ENCODE data around the gene HBEGF. TPM values are rescaled to one million over a fixed set of nuclear protein-coding genes. Genes with fewer than 3 reads are reported as not detected.

HBEGF gene
- polyA plus RNA-seq, 3 donors, result 25.2 to 548 (median 31.6) TPM

- H3K4me1 Mint-ChIP-seq, result peaks cover 32% of the 10 kb centered on the region
These were observed 33.6 kb downstream of the HBEGF start for GRCh38 chr5:140312791-140313189.

GRCh38 chr5:140312067-140312790, 34.2 kb downstream of the HBEGF start:
- Histone ChIP-seq H3K27me3 (ENCODE audit: control insufficient read depth in 2 of 2, insufficient read depth in 2 of 2, low read length in 2 of 2) (no peaks in the 10 kb centered on the region), H3K36me3 (replicated peaks in 1 of 2; ENCODE audit: control insufficient read depth in 1 of 2, insufficient read depth in 2 of 2, low read length in 2 of 2) (no peaks in the 10 kb centered on the region), H3K9ac (ENCODE audit: insufficient read depth, low read length, poor library complexity, severe bottlenecking) (no peak overlapping the region), H3K27ac (ENCODE audit: low read depth in 1 of 2, low read length in 2 of 2) (peak overlapping the region in 1 of 2 donors; percentile 46), H3K4me2 (replicated peaks; ENCODE audit: extremely low read depth, low read length, poor library complexity, severe bottlenecking) (peak overlapping the region; percentile 47), H2AFZ (ENCODE audit: insufficient read depth, low read depth, low read length, poor library complexity, severe bottlenecking) (no peak overlapping the region), H3K4me3 (replicated peaks in 1 of 3; ENCODE audit: low read depth in 2 of 3, low read length in 3 of 3) (peak overlapping the region in 1 of 3 experiments; percentile 22), H3K9me3 (replicated peaks in 1 of 2; ENCODE audit: control insufficient read depth in 1 of 2, insufficient read depth in 1 of 2, low read length in 2 of 2) (no peaks in the 10 kb centered on the region), H3K79me2 (ENCODE audit: insufficient read depth, low read length) (no peaks in the 10 kb centered on the region), H3K4me1 (ENCODE audit: control insufficient read depth in 1 of 2, insufficient read depth in 2 of 2, low read length in 2 of 2) (peaks cover 28 to 31% of the 10 kb centered on the region in 2 donors), H4K20me1 (ENCODE audit: insufficient read depth, low read length) (no peaks in the 10 kb centered on the region)
- peak; percentile 54 to 79 (median 71) for DNase-seq
- Mint-ChIP-seq H3K36me3 (peaks cover 0 to 3% of the 10 kb centered on the region in 2 donors), H3K27me3 (ENCODE audit: low read depth in 3 of 3) (peaks cover 0 to 2% (median 1%) of the 10 kb centered on the region in 3 donors), H3K4me3 (peak overlapping the region; percentile 57 to 71), H3K9me3 (no peaks in the 10 kb centered on the region), H3K4me1 (peaks cover 32% of the 10 kb centered on the region), H3K27ac (peak overlapping the region in 6 of 7 donors; percentile 24 to 86 (median 78))
- TF ChIP-seq CTCF (IDR thresholded peaks at IDR 0.05), result no peak
- intact Hi-C loops (cut with micrococcal nuclease), result loop anchor here in 1 of 2 donors (2.0 to 5.0 kb wide), 2 partner anchors 15 to 40 kb away; no protein-coding TSS in a partner anchor
- 8% methylated on average over 4 of the region's 4 CpGs for WGBS (ENCODE audit: insufficient coverage)

More at GRCh38 chr5:140312791-140313189, 33.6 kb downstream of the HBEGF start:
- peaks cover 28 to 31% of the 10 kb centered on the region in 2 donors for H3K4me1 ChIP-seq (ENCODE audit: control insufficient read depth in 1 of 2, insufficient read depth in 2 of 2, low read length in 2 of 2)
- no peak for TF ChIP-seq CTCF (IDR thresholded peaks at IDR 0.05)
- no peaks in the 10 kb centered on the region for H3K36me3 ChIP-seq (replicated peaks in 1 of 2; ENCODE audit: control insufficient read depth in 1 of 2, insufficient read depth in 2 of 2, low read length in 2 of 2)
- H3K4me3 ChIP-seq (replicated peaks in 1 of 3; ENCODE audit: low read depth in 2 of 3, low read length in 3 of 3), result no peak overlapping the region
- no peaks in the 10 kb centered on the region for H3K79me2 ChIP-seq (ENCODE audit: insufficient read depth, low read length)
- WGBS (ENCODE audit: insufficient coverage), result no CpG with 5 or more reads among the region's 7 CpGs
- no peaks in the 10 kb centered on the region for H4K20me1 ChIP-seq (ENCODE audit: insufficient read depth, low read length)
- no peaks in the 10 kb centered on the region for H3K27me3 ChIP-seq (ENCODE audit: control insufficient read depth in 2 of 2, insufficient read depth in 2 of 2, low read length in 2 of 2)
- H3K36me3 Mint-ChIP-seq, result peaks cover 0 to 3% of the 10 kb centered on the region in 2 donors
- no peak overlapping the region for H2AFZ ChIP-seq (ENCODE audit: insufficient read depth, low read depth, low read length, poor library complexity, severe bottlenecking)
- H3K4me2 ChIP-seq (replicated peaks; ENCODE audit: extremely low read depth, low read length, poor library complexity, severe bottlenecking), result no peak overlapping the region
- H3K27ac Mint-ChIP-seq, result peak overlapping the region in 4 of 7 donors; percentile 12 to 70 (median 26)
- intact Hi-C loops (cut with micrococcal nuclease), result loop anchor here in 1 of 2 donors (2.0 to 5.0 kb wide), 2 partner anchors 14 to 40 kb away; no protein-coding TSS in a partner anchor
- H3K9me3 ChIP-seq (replicated peaks in 1 of 2; ENCODE audit: control insufficient read depth in 1 of 2, insufficient read depth in 1 of 2, low read length in 2 of 2), result no peaks in the 10 kb centered on the region
- H3K27me3 Mint-ChIP-seq (ENCODE audit: low read depth in 3 of 3), result peaks cover 0 to 2% (median 1%) of the 10 kb centered on the region in 3 donors
- DNase-seq, result no peak
- H3K4me3 Mint-ChIP-seq, result no peak overlapping the region
- H3K9ac ChIP-seq (ENCODE audit: insufficient read depth, low read length, poor library complexity, severe bottlenecking), result no peak overlapping the region
- no peaks in the 10 kb centered on the region for H3K9me3 Mint-ChIP-seq
- no peak overlapping the region for H3K27ac ChIP-seq (ENCODE audit: low read depth in 1 of 2, low read length in 2 of 2)
